Measurements from ENCODE around the gene DIDO1. TPM values are rescaled to one million over a fixed set of nuclear protein-coding genes. Genes with fewer than 3 reads are reported as not detected.

Gene DIDO1
- total and polyA plus RNA-seq, 2 of the 4 experiments (the other 2 are of a cell fraction), result 21.8 to 28.1 TPM

- no peak overlapping the region for H2BK20ac ChIP-seq (ENCODE audit: low read depth, low read length)
- dilution Hi-C loops (cut with HindIII; ENCODE audit: low sequenced_read_pairs, unreplicated experiment), result no loop called here
- no peak overlapping the region for H3K14ac ChIP-seq (replicated peaks; ENCODE audit: low read depth, low read length)
- ATAC-seq (ENCODE audit: low read depth) (no peak), DNase-seq (peak; percentile 26)
- H2BK5ac ChIP-seq (ENCODE audit: low read depth, low read length, poor library complexity, severe bottlenecking), result no peak overlapping the region
- H2BK15ac ChIP-seq (ENCODE audit: low read depth, low read length), result no peak overlapping the region
- CTCF ChIA-PET, result interaction anchor here (0.6 to 1.3 kb wide), 5 partner anchors 10 to 45 kb away, joined by 3 to 12 read pairs (median 3); partner anchors contain the start of gene SLC17A9
- H3K79me1 ChIP-seq (ENCODE audit: low read depth in 1 of 2, low read length in 2 of 2), result peaks cover 38 to 92% of the 10 kb centered on the region in 2 experiments
- H3K23ac ChIP-seq (ENCODE audit: low read depth, low read length), result no peak overlapping the region
- no peak overlapping the region for H3K18ac ChIP-seq (ENCODE audit: low read depth, low read length)
- no peak overlapping the region for H3K4me3 ChIP-seq (ENCODE audit: insufficient read depth, low read depth, low read length)
- no peak overlapping the region for H2BK120ac ChIP-seq (ENCODE audit: low read depth, low read length)
- H2AK9ac ChIP-seq (replicated peaks; ENCODE audit: low read depth, low read length, poor library complexity), result no peak overlapping the region
- POLR2A ChIA-PET (ENCODE audit: unreplicated experiment), result no interaction called here
- no peak overlapping the region for H3K4ac ChIP-seq (ENCODE audit: low read depth, low read length)
- no peak overlapping the region for H4K8ac ChIP-seq (ENCODE audit: low read depth in 2 of 2, low read length in 2 of 2)
- H2AFZ ChIP-seq (replicated peaks; ENCODE audit: low read length, poor library complexity), result no peak overlapping the region
- no peak overlapping the region for H3K56ac ChIP-seq (ENCODE audit: extremely low read depth, insufficient read depth, low read length)
- H3K4me1 ChIP-seq (ENCODE audit: control insufficient read depth, insufficient read depth, low read length), result peaks cover 17% of the 10 kb centered on the region
- H3K9me1 ChIP-seq (ENCODE audit: insufficient read depth, low read length), result peaks cover 19% of the 10 kb centered on the region
- no peak overlapping the region for H2AK5ac ChIP-seq (ENCODE audit: low read depth, low read length)
- no peak overlapping the region for H4K91ac ChIP-seq (ENCODE audit: insufficient read depth, low read depth, low read length)
- 100% methylated on average over 3 of the region's 16 CpGs; no CpG with 5 or more reads in 1 of the 2 experiments for WGBS, 2 experiments (ENCODE audit: extremely low coverage in 2 of 2, insufficient read length in 1 of 2)
- peaks cover 81% of the 10 kb centered on the region for H4K20me1 ChIP-seq (ENCODE audit: insufficient read depth, low read length)
- peaks cover 75% of the 10 kb centered on the region for H3K36me3 ChIP-seq (ENCODE audit: control insufficient read depth, insufficient read depth, low read length)
- no peaks in the 10 kb centered on the region for H3K9me3 ChIP-seq (ENCODE audit: control insufficient read depth, insufficient read depth, low read length)
- intact Hi-C loops (cut with micrococcal nuclease), result no loop called here
- in situ Hi-C loops (cut with MboI; ENCODE audit: low sequenced_read_pairs), result no loop called here
- H3K4me2 ChIP-seq (ENCODE audit: low read depth, low read length), result no peak overlapping the region
- H3K27ac ChIP-seq (ENCODE audit: insufficient read depth, low read length), result no peak overlapping the region
- no peak for TF ChIP-seq MXI1 (IDR thresholded peaks at IDR 0.05; ENCODE audit: borderline replicate concordance, low read depth, low read length)
- TF ChIP-seq, protein P1, sequence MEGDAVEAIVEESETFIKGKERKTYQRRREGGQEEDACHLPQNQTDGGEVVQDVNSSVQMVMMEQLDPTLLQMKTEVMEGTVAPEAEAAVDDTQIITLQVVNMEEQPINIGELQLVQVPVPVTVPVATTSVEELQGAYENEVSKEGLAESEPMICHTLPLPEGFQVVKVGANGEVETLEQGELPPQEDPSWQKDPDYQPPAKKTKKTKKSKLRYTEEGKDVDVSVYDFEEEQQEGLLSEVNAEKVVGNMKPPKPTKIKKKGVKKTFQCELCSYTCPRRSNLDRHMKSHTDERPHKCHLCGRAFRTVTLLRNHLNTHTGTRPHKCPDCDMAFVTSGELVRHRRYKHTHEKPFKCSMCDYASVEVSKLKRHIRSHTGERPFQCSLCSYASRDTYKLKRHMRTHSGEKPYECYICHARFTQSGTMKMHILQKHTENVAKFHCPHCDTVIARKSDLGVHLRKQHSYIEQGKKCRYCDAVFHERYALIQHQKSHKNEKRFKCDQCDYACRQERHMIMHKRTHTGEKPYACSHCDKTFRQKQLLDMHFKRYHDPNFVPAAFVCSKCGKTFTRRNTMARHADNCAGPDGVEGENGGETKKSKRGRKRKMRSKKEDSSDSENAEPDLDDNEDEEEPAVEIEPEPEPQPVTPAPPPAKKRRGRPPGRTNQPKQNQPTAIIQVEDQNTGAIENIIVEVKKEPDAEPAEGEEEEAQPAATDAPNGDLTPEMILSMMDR (conservative IDR thresholded peaks at IDR 0.05; ENCODE audit: low read depth, low read length), result peak; percentile 36
- BruUV-seq (replicated peaks), result no TSS peak
- H3K27me3 ChIP-seq (ENCODE audit: control insufficient read depth, insufficient read depth, low read length), result no peaks in the 10 kb centered on the region
- no peak overlapping the region for H4K5ac ChIP-seq (ENCODE audit: low read depth, low read length)
- H3K9ac ChIP-seq (ENCODE audit: low read depth, low read length), result no peak overlapping the region
These were observed 18.7 kb downstream of the DIDO1 start for GRCh38 chr20:62907384-62908317.

Measured in IMR-90 (cell line).